Measurements from ENCODE around the gene GHDC. TPM values are rescaled to one million over a fixed set of nuclear protein-coding genes. Genes with fewer than 3 reads are reported as not detected.

The GHDC gene
- total RNA-seq, 1 donor: 14.8 TPM

- TF ChIP-seq CTCF (IDR thresholded peaks at IDR 0.05; ENCODE audit: insufficient read depth, low read length): no peak
- H3K4me3 ChIP-seq (ENCODE audit: low read depth, low read length): no peak overlapping the region
- no peak for DNase-seq (ENCODE audit: low read depth)
Measured at GRCh38 chr17:42197564-42198156, 3.4 kb upstream of the GHDC start.

GRCh38 chr17:42193216-42193968 is 902 bp downstream of the GHDC start:
- DNase-seq (ENCODE audit: low read depth): no peak
- TF ChIP-seq CTCF (IDR thresholded peaks at IDR 0.05; ENCODE audit: insufficient read depth, low read length): no peak

GRCh38 chr17:42192189-42193126 is 1.8 kb downstream of the GHDC start:
- TF ChIP-seq CTCF (IDR thresholded peaks at IDR 0.05; ENCODE audit: insufficient read depth, low read length): no peak

More at GRCh38 chr17:42193216-42193968, 902 bp downstream of the GHDC start:
- H3K4me3 ChIP-seq (ENCODE audit: low read depth, low read length): peak overlapping the region; percentile 81

GRCh38 chr17:42191275-42191608 is 3.1 kb downstream of the GHDC start:
- DNase-seq (ENCODE audit: low read depth): no peak
- TF ChIP-seq CTCF (IDR thresholded peaks at IDR 0.05; ENCODE audit: insufficient read depth, low read length): no peak

More at GRCh38 chr17:42192189-42193126, 1.8 kb downstream of the GHDC start:
- no peak overlapping the region for H3K4me3 ChIP-seq (ENCODE audit: low read depth, low read length)
- no peak for DNase-seq (ENCODE audit: low read depth)

GRCh38 chr17:42190491-42191274 is 3.6 kb downstream of the GHDC start:
- H3K4me3 ChIP-seq (ENCODE audit: low read depth, low read length): no peak overlapping the region
- DNase-seq (ENCODE audit: low read depth): no peak
- no peak for TF ChIP-seq CTCF (IDR thresholded peaks at IDR 0.05; ENCODE audit: insufficient read depth, low read length)

More at GRCh38 chr17:42191275-42191608, 3.1 kb downstream of the GHDC start:
- H3K4me3 ChIP-seq (ENCODE audit: low read depth, low read length): no peak overlapping the region

GRCh38 chr17:42189651-42189965 is 4.7 kb downstream of the GHDC start:
- no peak overlapping the region for H3K4me3 ChIP-seq (ENCODE audit: low read depth, low read length)
- DNase-seq (ENCODE audit: low read depth): no peak
- no peak for TF ChIP-seq CTCF (IDR thresholded peaks at IDR 0.05; ENCODE audit: insufficient read depth, low read length)

Data from fibroblast of the aortic adventitia (primary cell).